ES-I3 (cell line): ENCODE data around the gene NF1.
"Not testable (repeated sequence)": the region's sequence is repeated elsewhere in the genome, so short reads cannot be mapped to it uniquely, and the experiment has no call there.

ENCODE experiments used
- H3K36me3 ChIP-seq: 2 replicates; pipeline ENCODE4 v1.6.1; 2013; ENCODE audit warnings: mild to moderate bottlenecking, low read length, control low read depth, moderate library complexity; ENCODE audit not compliant: insufficient read depth
- H3K4me1 ChIP-seq: 2 replicates; pipeline ENCODE4 v1.6.1; 2013; ENCODE audit warnings: mild to moderate bottlenecking, control low read depth, low read length; ENCODE audit not compliant: insufficient read depth
- H3K9ac ChIP-seq: 2 replicates; pipeline ENCODE4 v1.6.1; 2013; ENCODE audit warnings: low read depth, mild to moderate bottlenecking, low read length, moderate library complexity
- H3K9me3 ChIP-seq: 2 replicates; pipeline ENCODE4 v1.6.1; 2013; ENCODE audit warnings: mild to moderate bottlenecking, low read length, moderate library complexity; ENCODE audit not compliant: control insufficient read depth, insufficient read depth

Gene NF1

GRCh38 chr17:31310260-31310659 is 215.5 kb downstream of the NF1 start:
- Histone ChIP-seq H3K9me3 (no peaks in the 10 kb centered on the region), H3K36me3 (no peaks in the 10 kb centered on the region), H3K4me1 (no peaks in the 10 kb centered on the region), H3K9ac (no peak overlapping the region)

- no peaks in the 10 kb centered on the region for H3K36me3 ChIP-seq
- H3K4me1 ChIP-seq: no peaks in the 10 kb centered on the region
- H3K9ac ChIP-seq: no peak overlapping the region
- no peaks in the 10 kb centered on the region for H3K9me3 ChIP-seq
Measured at GRCh38 chr17:31310886-31311285, 216.1 kb downstream of the NF1 start.

- Histone ChIP-seq H3K36me3 (no peaks in the 10 kb centered on the region), H3K9me3 (no peaks in the 10 kb centered on the region), H3K4me1 (no peaks in the 10 kb centered on the region), H3K9ac (no peak overlapping the region)
Measured at GRCh38 chr17:31311526-31311925, 216.7 kb downstream of the NF1 start.

- H3K36me3 ChIP-seq, H3K9me3 ChIP-seq, H3K4me1 ChIP-seq, H3K9ac ChIP-seq: not testable (repeated sequence)
Measured at GRCh38 chr17:31312223-31312622, 217.4 kb downstream of the NF1 start.

GRCh38 chr17:31313982-31314781 is 219.4 kb downstream of the NF1 start, which contains the start of gene EVI2B:
Gene EVI2B (minus strand): TSS chr17:31314054. CDS start chr17:31305609, 8,445 bp downstream.
- Histone ChIP-seq H3K9ac (no peak within 1 kb of the TSS), H3K9me3 (no peaks in the 10 kb centered on the region), H3K4me1 (peaks cover 10% of the 10 kb centered on the region; the same call in 1 of the 2 replicates), H3K36me3 (no peaks in the 10 kb centered on the region)

GRCh38 chr17:31314782-31315100 is 220.0 kb downstream of the NF1 start:
- H3K9me3 ChIP-seq: no peaks in the 10 kb centered on the region
- no peak overlapping the region for H3K9ac ChIP-seq
- H3K36me3 ChIP-seq: no peaks in the 10 kb centered on the region
- H3K4me1 ChIP-seq: peaks cover 10% of the 10 kb centered on the region; the same call in 1 of the 2 replicates

- Histone ChIP-seq H3K9me3 (no peaks in the 10 kb centered on the region), H3K9ac (no peak overlapping the region), H3K4me1 (peaks cover 10% of the 10 kb centered on the region; the same call in 1 of the 2 replicates), H3K36me3 (no peaks in the 10 kb centered on the region)
Measured at GRCh38 chr17:31318298-31318801, 223.6 kb downstream of the NF1 start.

- peaks cover 10% of the 10 kb centered on the region; the same call in 1 of the 2 replicates for H3K4me1 ChIP-seq
- H3K9ac ChIP-seq: no peak overlapping the region
- no peaks in the 10 kb centered on the region for H3K36me3 ChIP-seq
- no peaks in the 10 kb centered on the region for H3K9me3 ChIP-seq
Measured at GRCh38 chr17:31318851-31319661, 224.3 kb downstream of the NF1 start.

- H3K9ac ChIP-seq: no peak overlapping the region
- peaks cover 10% of the 10 kb centered on the region; the same call in 1 of the 2 replicates for H3K4me1 ChIP-seq
Measured at GRCh38 chr17:31320241-31320640, 225.5 kb downstream of the NF1 start.

GRCh38 chr17:31320791-31321190 is 226.0 kb downstream of the NF1 start:
- H3K9me3 ChIP-seq: no peaks in the 10 kb centered on the region
- H3K36me3 ChIP-seq: no peaks in the 10 kb centered on the region
- no peak overlapping the region for H3K9ac ChIP-seq
- H3K4me1 ChIP-seq: peaks cover 10% of the 10 kb centered on the region; the same call in 1 of the 2 replicates

More at GRCh38 chr17:31320241-31320640, 225.5 kb downstream of the NF1 start:
- H3K9me3 ChIP-seq: no peaks in the 10 kb centered on the region
- no peaks in the 10 kb centered on the region for H3K36me3 ChIP-seq

GRCh38 chr17:31321481-31321880 is 226.7 kb downstream of the NF1 start, which contains the start of gene EVI2A:
Gene EVI2A (minus strand): TSS chr17:31321622. CDS start chr17:31319013, 2,609 bp downstream.
- H3K9ac ChIP-seq: no peak within 1 kb of the TSS
- peaks cover 10% of the 10 kb centered on the region; the same call in 1 of the 2 replicates for H3K4me1 ChIP-seq
- H3K9me3 ChIP-seq: no peaks in the 10 kb centered on the region
- H3K36me3 ChIP-seq: no peaks in the 10 kb centered on the region

- H3K9ac ChIP-seq: no peak overlapping the region
Measured at GRCh38 chr17:31321966-31322365, 227.2 kb downstream of the NF1 start.

GRCh38 chr17:31323551-31323950 is 228.8 kb downstream of the NF1 start:
- H3K9me3 ChIP-seq: no peaks in the 10 kb centered on the region
- H3K36me3 ChIP-seq: no peaks in the 10 kb centered on the region
- peaks cover 12% of the 10 kb centered on the region for H3K4me1 ChIP-seq
- H3K9ac ChIP-seq: no peak overlapping the region

More at GRCh38 chr17:31321966-31322365, 227.2 kb downstream of the NF1 start:
- no peaks in the 10 kb centered on the region for H3K9me3 ChIP-seq
- peaks cover 10% of the 10 kb centered on the region; the same call in 1 of the 2 replicates for H3K4me1 ChIP-seq
- H3K36me3 ChIP-seq: no peaks in the 10 kb centered on the region

- Histone ChIP-seq H3K9me3 (no peaks in the 10 kb centered on the region), H3K9ac (no peak overlapping the region), H3K4me1 (peaks cover 10% of the 10 kb centered on the region; the same call in 1 of the 2 replicates), H3K36me3 (no peaks in the 10 kb centered on the region)
Measured at GRCh38 chr17:31327534-31328159, 232.9 kb downstream of the NF1 start.
